Measurements from ENCODE around the gene OR4B1. TPM values are rescaled to one million over a fixed set of nuclear protein-coding genes. Genes with fewer than 3 reads are reported as not detected.
"Not testable (repeated sequence)": the region's sequence is repeated elsewhere in the genome, so short reads cannot be mapped to it uniquely, and the experiment has no call there.

OR4B1 gene
- total RNA-seq, 2 donors from 2014 or later, result not detected

- DNase-seq, result no peak
- H3K36me3 ChIP-seq (replicated peaks in 1 of 2; ENCODE audit: insufficient read depth in 1 of 2, low read depth in 2 of 2), result no peaks in the 10 kb centered on the region
- intact Hi-C loops (cut with DNase I), result no loop called here
Observed at GRCh38 chr11:48182860-48183526, 33.6 kb upstream of the OR4B1 start.

GRCh38 chr11:48184452-48184851 is 32.2 kb upstream of the OR4B1 start:
- H3K4me1 ChIP-seq, result no peaks in the 10 kb centered on the region
- no peaks in the 10 kb centered on the region for H3K9me3 ChIP-seq
- no peaks in the 10 kb centered on the region for H3K27me3 ChIP-seq
- no peak for DNase-seq
- H3K36me3 ChIP-seq (replicated peaks in 1 of 2; ENCODE audit: insufficient read depth in 1 of 2, low read depth in 2 of 2), result no peaks in the 10 kb centered on the region
- intact Hi-C loops (cut with DNase I), result no loop called here
- no peak for ATAC-seq
- TF ChIP-seq CTCF (IDR thresholded peaks at IDR 0.05) (no peak), POLR2A (IDR thresholded peaks at IDR 0.05) (no peak)
- no peak overlapping the region for H3K4me3 ChIP-seq
- no peak overlapping the region for H3K27ac ChIP-seq

More at GRCh38 chr11:48182860-48183526, 33.6 kb upstream of the OR4B1 start:
- Histone ChIP-seq H3K4me1 (no peaks in the 10 kb centered on the region), H3K4me3 (no peak overlapping the region), H3K9me3 (no peaks in the 10 kb centered on the region), H3K27me3 (no peaks in the 10 kb centered on the region), H3K27ac (no peak overlapping the region)
- 38 to 60% methylated on average over 4 of the region's 4 CpGs for WGBS, 2 donors
- TF ChIP-seq CTCF (IDR thresholded peaks at IDR 0.05) (no peak), POLR2A (IDR thresholded peaks at IDR 0.05) (no peak)
- no peak for ATAC-seq

- DNase-seq; H3K27me3 ChIP-seq; H3K36me3 ChIP-seq (replicated peaks in 1 of 2; ENCODE audit: insufficient read depth in 1 of 2, low read depth in 2 of 2); H3K4me3 ChIP-seq; H3K4me1 ChIP-seq; ATAC-seq; H3K27ac ChIP-seq; H3K9me3 ChIP-seq; intact Hi-C loops (cut with DNase I): not testable (repeated sequence)
- WGBS, 2 donors, result 46 to 53% methylated on average over 8 to 10 of the region's 10 CpGs
Observed at GRCh38 chr11:48190906-48191654, 25.5 kb upstream of the OR4B1 start.

- 40 to 42% methylated on average over 2 of the region's 2 CpGs for WGBS, 2 donors
- Histone ChIP-seq H3K4me1 (no peaks in the 10 kb centered on the region), H3K4me3 (no peak overlapping the region), H3K27me3 (no peaks in the 10 kb centered on the region), H3K36me3 (replicated peaks in 1 of 2; ENCODE audit: insufficient read depth in 1 of 2, low read depth in 2 of 2) (no peaks in the 10 kb centered on the region), H3K27ac (no peak overlapping the region), H3K9me3 (no peaks in the 10 kb centered on the region)
- intact Hi-C loops (cut with DNase I), result no loop called here
- TF ChIP-seq CTCF (IDR thresholded peaks at IDR 0.05) (no peak), POLR2A (IDR thresholded peaks at IDR 0.05) (no peak)
- DNase-seq (no peak), ATAC-seq (no peak)
Observed at GRCh38 chr11:48193876-48194275, 22.7 kb upstream of the OR4B1 start.

- Histone ChIP-seq H3K4me1 (no peaks in the 10 kb centered on the region), H3K27me3 (no peaks in the 10 kb centered on the region), H3K27ac (no peak overlapping the region), H3K9me3 (no peaks in the 10 kb centered on the region), H3K36me3 (replicated peaks in 1 of 2; ENCODE audit: insufficient read depth in 1 of 2, low read depth in 2 of 2) (no peaks in the 10 kb centered on the region), H3K4me3 (no peak overlapping the region)
- WGBS, 2 donors, result 55 to 75% methylated on average over 2 of the region's 2 CpGs
- DNase-seq, result no peak
- TF ChIP-seq POLR2A (IDR thresholded peaks at IDR 0.05) (no peak), CTCF (IDR thresholded peaks at IDR 0.05) (no peak)
- intact Hi-C loops (cut with DNase I), result no loop called here
- no peak for ATAC-seq
Observed at GRCh38 chr11:48207881-48208280, 8.7 kb upstream of the OR4B1 start.
